HG03060 (cell line): ENCODE measurements around the gene ELFN2.

ENCODE experiments used
- ATAC-seq: cut with Tn5 transposase; IDR thresholded peaks from one replicate; pipeline ENCODE4 v1.9.1; 2021; ENCODE audit warnings: low read depth, moderate number of reproducible peaks; ENCODE audit not compliant: unreplicated experiment

Gene ELFN2

DNA sequence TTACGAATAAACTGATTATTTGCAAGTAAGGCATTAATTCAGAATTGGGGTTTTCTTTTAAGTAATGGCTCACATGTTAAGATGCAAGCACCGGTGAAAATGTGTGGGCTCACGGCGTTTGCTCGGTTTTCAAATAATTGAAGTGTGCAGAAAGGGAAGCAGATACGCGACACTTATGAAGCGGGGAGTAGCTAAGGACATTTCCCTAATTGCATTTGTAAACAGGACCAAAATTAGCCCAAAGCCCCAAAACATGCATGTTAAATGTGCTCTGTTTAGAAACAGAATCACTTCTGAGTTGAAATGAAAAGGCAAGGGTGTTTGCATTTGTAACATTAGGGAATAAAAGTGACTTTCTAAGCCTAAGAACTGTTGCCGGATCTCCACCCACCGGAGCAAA is 61.3 kb downstream of the ELFN2 start:
- no peak for ATAC-seq

DNA sequence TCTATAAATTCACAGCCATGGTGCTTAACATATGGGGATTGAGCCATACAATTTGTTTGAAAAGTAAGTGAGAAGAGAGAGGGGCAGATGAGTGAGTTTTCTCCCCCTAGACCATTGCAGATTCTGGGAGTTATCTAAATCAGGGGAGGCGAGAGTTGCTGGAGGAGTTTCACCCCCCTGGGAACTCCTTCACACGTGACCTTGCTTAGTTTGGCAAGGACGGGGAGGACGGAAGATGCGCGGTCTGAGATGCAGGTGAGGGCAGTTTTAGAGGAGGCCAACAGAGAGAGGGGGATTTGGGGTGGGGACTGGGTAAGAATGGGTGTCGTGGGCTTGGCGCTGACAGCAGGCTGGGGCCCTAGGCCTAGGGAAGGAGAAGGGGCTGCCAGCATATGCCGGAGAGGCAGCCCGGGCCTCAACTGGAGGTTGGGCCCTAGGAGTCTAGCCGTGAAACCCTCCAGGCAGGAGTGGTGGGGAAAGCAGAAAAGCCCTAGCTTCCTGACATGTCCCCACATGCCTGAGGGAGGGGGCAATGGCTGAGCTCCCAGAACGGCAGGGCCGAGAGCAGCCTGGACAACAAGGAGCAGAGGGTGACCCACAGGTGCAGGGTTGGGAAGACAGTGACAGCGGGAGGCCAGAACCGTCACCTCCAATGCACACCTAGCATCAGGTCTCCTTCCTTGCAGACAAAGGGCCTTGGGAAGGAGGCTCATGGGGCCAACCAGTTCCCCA is 63.9 kb downstream of the ELFN2 start:
- no peak for ATAC-seq

DNA sequence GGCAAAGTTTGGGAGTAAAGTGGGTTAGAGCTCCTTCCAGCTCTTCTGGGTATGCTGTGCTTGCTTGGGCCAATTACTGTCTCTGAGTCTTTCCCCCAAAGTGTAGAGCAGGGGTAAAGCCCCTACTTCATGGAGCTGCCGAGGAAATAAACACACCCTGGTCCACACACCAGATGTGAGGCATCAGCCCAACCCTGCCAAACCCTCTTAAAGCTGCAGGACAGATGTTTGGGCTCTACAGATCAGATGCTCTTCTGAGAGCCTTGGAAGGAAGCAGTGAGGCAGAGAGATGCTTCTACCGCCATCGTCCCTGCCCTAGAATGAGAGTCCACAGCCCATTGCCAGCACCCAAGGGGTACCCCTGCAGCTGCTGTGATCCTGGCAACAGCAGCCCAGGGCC is 64.7 kb downstream of the ELFN2 start:
- ATAC-seq: no peak

- ATAC-seq: no peak
Observed at GRCh38 chr22:37358917-37359316, 68.4 kb downstream of the ELFN2 start.

- ATAC-seq: no peak
Observed at GRCh38 chr22:37358386-37358785, 68.9 kb downstream of the ELFN2 start.

- no peak for ATAC-seq
Observed at GRCh38 chr22:37357446-37358075, 69.7 kb downstream of the ELFN2 start.

DNA sequence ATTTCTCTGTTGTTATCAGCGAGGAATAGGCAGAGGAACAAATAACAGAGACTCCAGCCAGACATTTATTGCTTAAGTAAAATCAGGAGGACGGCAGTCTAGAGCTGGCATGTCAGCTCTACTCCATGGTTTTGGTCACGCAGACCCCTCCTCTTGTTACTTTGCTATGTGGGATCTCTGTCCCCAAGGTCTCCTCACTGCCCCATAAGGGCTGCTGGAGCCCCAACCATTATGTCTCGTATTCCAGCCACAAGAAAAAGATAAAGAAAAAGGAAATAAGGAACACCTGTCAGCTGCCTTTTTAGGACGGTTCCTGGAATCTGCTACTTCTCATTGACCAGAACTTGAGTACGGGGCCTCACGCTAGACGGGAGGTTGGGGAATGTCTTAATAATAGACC is 70.4 kb downstream of the ELFN2 start:
- no peak for ATAC-seq

DNA sequence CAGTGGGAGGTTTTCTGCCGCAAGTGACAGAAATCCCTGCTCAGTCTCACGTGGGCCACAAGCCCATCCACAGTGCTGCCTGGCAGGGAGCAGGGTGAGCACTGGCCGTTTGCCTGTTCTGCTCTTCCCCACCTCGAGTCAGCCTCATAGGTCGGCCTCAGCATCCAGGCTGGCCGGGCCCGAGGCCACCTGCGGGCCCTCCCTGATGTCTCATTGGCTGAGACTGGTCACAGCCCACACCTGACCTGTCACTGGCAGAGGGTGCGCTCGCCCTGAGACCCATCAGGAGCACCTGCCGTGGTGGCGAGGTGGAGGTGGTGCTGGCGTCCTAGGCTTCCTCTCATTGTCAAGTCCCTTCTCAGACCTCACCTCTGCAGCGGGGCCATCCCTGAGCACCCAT is 72.1 kb downstream of the ELFN2 start:
- ATAC-seq: no peak

DNA sequence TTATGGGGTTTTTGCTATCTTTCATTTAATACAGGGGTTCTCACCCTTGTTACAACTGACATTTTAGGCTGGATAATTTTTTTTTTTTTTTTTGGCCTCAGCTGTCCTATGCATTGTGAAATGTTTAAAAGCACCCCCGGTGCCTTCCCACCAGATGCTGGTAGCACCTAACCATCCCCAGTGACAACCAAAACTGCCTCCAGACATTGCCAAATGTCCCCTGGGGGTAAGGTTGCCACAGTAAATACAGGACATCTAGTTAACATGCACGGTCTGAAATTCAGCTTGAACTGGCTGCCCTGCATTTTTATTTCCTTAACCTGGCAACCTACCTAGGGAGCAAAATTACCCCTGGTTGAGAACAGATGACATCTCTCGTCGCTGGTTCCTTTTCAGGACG is 72.6 kb downstream of the ELFN2 start:
- ATAC-seq: no peak

DNA sequence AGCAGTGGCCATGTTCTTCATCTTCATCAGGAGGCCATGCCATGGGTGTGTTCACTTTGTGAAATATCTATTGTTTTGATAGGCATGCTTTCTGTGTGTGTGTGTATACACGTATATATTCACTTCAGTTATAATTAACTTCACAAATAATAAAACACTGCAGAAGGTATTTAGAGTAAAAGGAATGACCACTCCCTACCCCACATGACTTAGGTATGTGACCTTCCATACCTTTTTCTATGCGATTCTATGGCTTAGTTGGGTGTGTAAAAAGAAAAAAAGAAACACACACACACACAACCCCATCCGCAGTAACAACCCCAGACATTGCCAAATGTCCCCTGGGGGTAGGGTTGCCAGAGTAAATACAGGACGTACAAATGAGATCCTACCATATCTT is 73.0 kb downstream of the ELFN2 start:
- no peak for ATAC-seq

GRCh38 chr22:37353839-37354238 is 73.4 kb downstream of the ELFN2 start:
- ATAC-seq: no peak

GRCh38 chr22:37352481-37352880 is 74.8 kb downstream of the ELFN2 start:
- ATAC-seq: no peak

DNA sequence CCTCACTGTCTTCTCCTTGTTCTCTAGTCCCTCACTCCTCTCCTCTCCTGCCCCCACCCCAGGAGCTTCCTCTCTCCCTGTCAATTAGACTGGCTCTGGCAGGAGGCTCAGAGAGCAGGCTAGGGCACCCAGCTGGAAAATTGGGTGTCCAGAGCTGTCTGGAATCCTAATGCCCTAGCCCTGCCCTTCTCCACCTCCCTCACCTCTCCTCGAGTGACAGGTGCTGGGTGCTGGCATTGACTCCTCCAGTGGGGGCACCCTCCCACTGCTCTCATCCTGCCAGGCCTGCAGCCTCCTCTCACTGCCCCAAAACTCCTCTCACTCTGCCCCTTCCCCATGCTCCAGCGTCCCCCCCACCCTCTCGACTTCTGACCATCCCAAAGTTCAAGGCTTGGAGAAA is 76.0 kb downstream of the ELFN2 start:
- no peak for ATAC-seq

GRCh38 chr22:37349043-37349814 is 78.0 kb downstream of the ELFN2 start:
- no peak for ATAC-seq

- ATAC-seq: no peak
Observed at GRCh38 chr22:37346505-37346895, 80.8 kb downstream of the ELFN2 start.

- ATAC-seq: no peak
Observed at GRCh38 chr22:37345863-37346504, 81.3 kb downstream of the ELFN2 start.

DNA sequence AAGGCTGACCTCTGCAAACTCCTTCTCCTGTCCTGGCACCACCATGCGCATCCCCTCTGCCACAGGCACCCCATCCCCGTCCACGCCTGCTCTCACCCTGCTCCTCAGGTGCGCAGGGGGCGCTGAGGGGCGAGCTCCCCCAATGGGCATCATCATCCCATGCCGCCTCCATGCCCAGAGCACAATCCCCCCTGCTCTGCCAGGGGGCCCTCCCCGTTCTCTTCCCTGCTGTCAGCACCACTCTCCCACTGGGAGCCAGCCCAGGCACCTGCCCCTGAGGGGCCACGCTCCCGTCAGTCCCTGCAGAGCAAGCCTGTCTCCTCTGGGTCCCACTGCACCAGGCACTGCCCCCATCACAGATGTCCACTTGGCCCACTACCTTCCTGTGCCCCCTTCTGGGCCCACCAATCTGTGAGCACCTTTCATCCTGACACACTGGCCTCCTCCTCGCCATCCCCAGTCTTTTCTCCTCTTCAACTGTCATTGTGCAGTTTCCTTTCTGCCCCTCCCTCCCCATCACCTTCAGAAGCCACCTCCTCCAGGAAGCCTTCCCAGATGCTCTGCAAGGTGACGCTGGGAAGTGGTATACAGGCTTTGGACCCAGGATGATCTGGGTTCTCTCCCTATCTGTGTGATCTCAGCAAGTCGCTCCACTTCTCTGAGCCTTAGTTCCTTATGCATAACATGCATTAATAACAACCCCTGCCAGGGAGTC is 82.4 kb downstream of the ELFN2 start:
- no peak for ATAC-seq

GRCh38 chr22:37343863-37344734 is 83.2 kb downstream of the ELFN2 start:
- no peak for ATAC-seq

DNA sequence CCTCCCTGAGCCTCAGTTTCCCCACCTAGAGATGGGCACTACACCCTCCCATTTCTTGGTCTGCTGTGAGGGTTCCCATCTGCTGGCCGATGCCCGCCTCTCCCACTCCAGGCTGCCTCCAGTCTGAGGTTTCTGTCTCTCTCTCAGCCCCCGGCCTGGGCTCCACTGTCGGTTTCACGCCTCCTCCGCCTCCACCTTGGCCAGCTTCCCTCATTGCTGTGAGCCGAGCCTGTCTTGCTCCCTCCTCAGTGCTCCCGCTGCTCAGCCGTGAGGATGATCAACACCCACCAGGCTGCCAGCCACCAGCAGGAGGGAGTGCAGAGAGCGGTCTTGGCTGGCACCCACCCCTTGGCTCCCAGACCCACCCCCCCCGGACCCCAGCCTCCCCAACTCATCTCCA is 83.9 kb downstream of the ELFN2 start:
- no peak for ATAC-seq

GRCh38 chr22:37342065-37342464 is 85.2 kb downstream of the ELFN2 start:
- ATAC-seq: no peak
